ENCODE results near the gene CDH12. TPM values are rescaled to one million over a fixed set of nuclear protein-coding genes. Genes with fewer than 3 reads are reported as not detected.

CDH12 gene
- total RNA-seq, 6 experiments from 2014 or later, result not detected

DNA sequence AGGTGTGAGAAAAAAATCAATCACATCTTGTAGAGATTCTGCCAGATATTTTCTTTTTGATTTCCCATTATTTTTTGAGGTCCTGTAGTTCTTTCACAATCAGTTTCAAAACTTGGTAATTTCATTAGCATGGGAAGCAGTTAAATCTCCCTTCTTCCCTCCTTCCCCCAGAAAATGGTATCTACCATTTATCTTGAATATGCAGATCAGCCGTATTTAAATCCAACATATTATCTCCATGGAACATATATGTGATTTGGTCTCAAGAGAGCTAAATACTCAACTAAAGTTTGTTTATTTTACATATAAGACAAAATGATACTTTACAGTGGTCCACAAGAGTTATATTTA lies 1034.8 kb downstream of the CDH12 start:
- no peaks in the 10 kb centered on the region for H3K36me3 Mint-ChIP-seq (ENCODE audit: low read depth)
- no peaks in the 10 kb centered on the region for H3K4me1 Mint-ChIP-seq (ENCODE audit: low read depth)
- no peak for DNase-seq
- no peaks in the 10 kb centered on the region for H3K27me3 Mint-ChIP-seq (ENCODE audit: insufficient read depth)
- H3K27ac Mint-ChIP-seq, result no peak overlapping the region
- TF ChIP-seq, protein P1, sequence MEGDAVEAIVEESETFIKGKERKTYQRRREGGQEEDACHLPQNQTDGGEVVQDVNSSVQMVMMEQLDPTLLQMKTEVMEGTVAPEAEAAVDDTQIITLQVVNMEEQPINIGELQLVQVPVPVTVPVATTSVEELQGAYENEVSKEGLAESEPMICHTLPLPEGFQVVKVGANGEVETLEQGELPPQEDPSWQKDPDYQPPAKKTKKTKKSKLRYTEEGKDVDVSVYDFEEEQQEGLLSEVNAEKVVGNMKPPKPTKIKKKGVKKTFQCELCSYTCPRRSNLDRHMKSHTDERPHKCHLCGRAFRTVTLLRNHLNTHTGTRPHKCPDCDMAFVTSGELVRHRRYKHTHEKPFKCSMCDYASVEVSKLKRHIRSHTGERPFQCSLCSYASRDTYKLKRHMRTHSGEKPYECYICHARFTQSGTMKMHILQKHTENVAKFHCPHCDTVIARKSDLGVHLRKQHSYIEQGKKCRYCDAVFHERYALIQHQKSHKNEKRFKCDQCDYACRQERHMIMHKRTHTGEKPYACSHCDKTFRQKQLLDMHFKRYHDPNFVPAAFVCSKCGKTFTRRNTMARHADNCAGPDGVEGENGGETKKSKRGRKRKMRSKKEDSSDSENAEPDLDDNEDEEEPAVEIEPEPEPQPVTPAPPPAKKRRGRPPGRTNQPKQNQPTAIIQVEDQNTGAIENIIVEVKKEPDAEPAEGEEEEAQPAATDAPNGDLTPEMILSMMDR (IDR thresholded peaks at IDR 0.05), result no peak
- H3K9me3 Mint-ChIP-seq, result no peaks in the 10 kb centered on the region; the same call in 1 of the 2 replicates
- H3K4me3 Mint-ChIP-seq, result no peak overlapping the region

GRCh38 chr5:21817668-21818369 lies 1035.3 kb downstream of the CDH12 start:
- H3K9me3 Mint-ChIP-seq, result no peaks in the 10 kb centered on the region; the same call in 1 of the 2 replicates
- no peaks in the 10 kb centered on the region; the same call in 1 of the 2 replicates for H3K27me3 Mint-ChIP-seq (ENCODE audit: insufficient read depth)
- H3K36me3 Mint-ChIP-seq (ENCODE audit: low read depth), result no peaks in the 10 kb centered on the region
- DNase-seq, result no peak
- H3K4me1 Mint-ChIP-seq (ENCODE audit: low read depth), result no peaks in the 10 kb centered on the region
- TF ChIP-seq, protein P1 (IDR thresholded peaks at IDR 0.05), result peak; percentile 71
- no peak overlapping the region for H3K4me3 Mint-ChIP-seq
- no peak overlapping the region for H3K27ac Mint-ChIP-seq

DNA sequence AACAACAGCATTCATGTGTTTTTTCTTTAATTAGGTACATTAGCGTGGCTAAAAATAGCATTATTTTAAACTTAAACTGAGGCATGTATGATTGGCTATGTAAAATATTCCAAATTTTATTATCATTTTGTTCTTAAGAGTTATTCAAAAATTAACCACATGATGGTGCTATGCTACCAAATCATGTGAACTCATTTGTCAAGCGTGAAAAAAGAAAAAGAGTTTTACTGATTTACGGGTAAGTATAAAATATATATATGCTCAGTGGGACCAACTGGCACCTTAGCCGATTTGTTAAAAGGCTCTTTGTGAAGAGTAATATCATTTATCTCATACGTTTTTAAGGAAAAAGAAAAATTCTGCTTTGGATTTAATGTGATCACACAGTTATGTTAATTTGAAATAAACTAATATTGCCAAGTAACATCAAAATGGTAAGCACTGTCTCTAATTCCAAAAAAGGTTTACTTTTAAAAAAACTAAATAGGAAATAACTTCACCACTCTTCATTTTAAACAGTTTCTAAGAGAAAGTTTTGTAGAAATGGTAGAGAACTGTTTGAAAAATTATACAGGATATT lies 1042.3 kb downstream of the CDH12 start:
- no peak for DNase-seq
- TF ChIP-seq, protein P1 (IDR thresholded peaks at IDR 0.05), result peak; percentile 70
- no peak overlapping the region for H3K4me3 Mint-ChIP-seq
- 0 out of 2 replicates have a peak, but pooled peaks cover 4% of the 10 kb centered on the region for H3K4me1 Mint-ChIP-seq (ENCODE audit: low read depth)
- no peaks in the 10 kb centered on the region for H3K36me3 Mint-ChIP-seq (ENCODE audit: low read depth)
- no peaks in the 10 kb centered on the region for H3K9me3 Mint-ChIP-seq
- no peaks in the 10 kb centered on the region; the same call in 1 of the 2 replicates for H3K27me3 Mint-ChIP-seq (ENCODE audit: insufficient read depth)
- no peak overlapping the region for H3K27ac Mint-ChIP-seq

DNA sequence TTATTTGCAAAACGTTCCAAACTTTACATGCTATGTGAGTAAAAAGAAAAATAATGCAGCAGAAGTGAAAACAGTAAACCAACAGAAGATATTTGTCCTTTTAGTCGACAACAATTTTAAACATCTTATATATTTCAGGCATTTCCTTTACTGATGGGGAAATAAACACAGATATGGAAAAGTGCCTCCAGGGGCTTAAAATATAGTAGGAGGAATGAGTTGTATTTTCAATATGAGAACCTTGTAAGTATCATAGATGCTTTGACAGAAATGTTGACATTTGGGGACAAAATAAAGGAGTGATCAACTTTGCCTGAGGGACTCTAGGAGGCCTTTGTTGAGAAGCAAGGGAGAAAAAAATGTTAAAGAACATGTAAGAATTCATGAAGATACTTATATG lies 1043.5 kb downstream of the CDH12 start:
- TF ChIP-seq, protein P1 (IDR thresholded peaks at IDR 0.05), result no peak
- H3K4me1 Mint-ChIP-seq (ENCODE audit: low read depth), result 0 out of 2 replicates have a peak, but pooled peaks cover 4% of the 10 kb centered on the region
- H3K27me3 Mint-ChIP-seq (ENCODE audit: insufficient read depth), result no peaks in the 10 kb centered on the region; the same call in 1 of the 2 replicates
- H3K27ac Mint-ChIP-seq, result no peak overlapping the region
- no peak overlapping the region for H3K4me3 Mint-ChIP-seq
- no peak for DNase-seq
- H3K9me3 Mint-ChIP-seq, result no peaks in the 10 kb centered on the region
- H3K36me3 Mint-ChIP-seq (ENCODE audit: low read depth), result no peaks in the 10 kb centered on the region

- Mint-ChIP-seq H3K27ac (no peak overlapping the region), H3K36me3 (ENCODE audit: low read depth) (no peaks in the 10 kb centered on the region), H3K9me3 (no peaks in the 10 kb centered on the region), H3K27me3 (ENCODE audit: insufficient read depth) (no peaks in the 10 kb centered on the region; the same call in 1 of the 2 replicates), H3K4me1 (ENCODE audit: low read depth) (0 out of 2 replicates have a peak, but pooled peaks cover 4% of the 10 kb centered on the region), H3K4me3 (no peak overlapping the region)
- DNase-seq, result no peak
- TF ChIP-seq, protein P1 (IDR thresholded peaks at IDR 0.05), result no peak
Measured at GRCh38 chr5:21807953-21808352, 1045.2 kb downstream of the CDH12 start.

All from HFFc6 (cell line).